Caco-2 (cell line): ENCODE measurements around the gene BLMH. TPM values are rescaled to one million over a fixed set of nuclear protein-coding genes. Genes with fewer than 3 reads are reported as not detected.

Experiments used
- BruUV-seq: library from RNA; stranded (reverse); fragments of 400-500 nt; replicated peaks from 2 replicates; lab custom pipeline; 2021; lab: Mats Ljungman, UMichigan
- CTCF ChIA-PET: fragments of 300-600 bp; sonication (Branson Sonifier 250); formaldehyde crosslinking; loops from one replicate; lab custom pipeline; 2022; ENCODE audit warnings: antibody characterized with exemption; lab: Charles Lee
- POLR2A ChIA-PET: fragments of 300-600 bp; sonication (Branson Sonifier 250); formaldehyde crosslinking; loops from one replicate; lab custom pipeline; 2022; ENCODE audit warnings: antibody characterized with exemption; lab: Charles Lee
- DNase-seq, 2 experiments: peaks; one replicate each; pipeline versions ENCODE4 v3.0.0 to v3.0.0-alpha.2; 2020 to 2022
- H3K27me3 ChIP-seq: replicated peaks from 2 replicates; pipeline ENCODE4 v1.6.0; 2011; ENCODE audit warnings: low read length; ENCODE audit not compliant: control insufficient read depth, insufficient read depth
- H3K36me3 ChIP-seq: 2 replicates; pipeline ENCODE4 v1.5.1; 2011; ENCODE audit warnings: low read length; ENCODE audit not compliant: control insufficient read depth, insufficient read depth
- H3K4me1 ChIP-seq: fragments of 250-450 bp; sonication (Bioruptor Pico); 2 replicates; pipeline ENCODE4 v1.5.1; 2020; ENCODE audit warnings: mild to moderate bottlenecking
- H3K4me3 ChIP-seq: 2 replicates; pipeline ENCODE4 v1.5.1; 2011; ENCODE audit warnings: low read depth, mild to moderate bottlenecking, control low read depth, low read length
- H3K9me3 ChIP-seq: fragments of 250-450 bp; sonication (Bioruptor Pico); 2 replicates; pipeline ENCODE4 v1.5.1; 2020; ENCODE audit warnings: mild to moderate bottlenecking, moderate library complexity
- H3K27ac Mint-ChIP-seq: one replicate; pipeline ENCODE4 v1.8.0; 2022; ENCODE audit warnings: mixed read lengths; ENCODE audit not compliant: unreplicated experiment
- H3K27me3 Mint-ChIP-seq: one replicate; pipeline ENCODE4 v1.8.0; 2022; ENCODE audit warnings: mixed read lengths; ENCODE audit not compliant: insufficient read depth, unreplicated experiment
- H3K36me3 Mint-ChIP-seq: one replicate; pipeline ENCODE4 v1.8.0; 2022; ENCODE audit warnings: mild to moderate bottlenecking, mixed read lengths; ENCODE audit not compliant: insufficient read depth, unreplicated experiment
- H3K4me1 Mint-ChIP-seq: one replicate; pipeline ENCODE4 v1.8.0; 2022; ENCODE audit warnings: low read depth, mixed read lengths; ENCODE audit not compliant: unreplicated experiment
- H3K4me3 Mint-ChIP-seq: one replicate; pipeline ENCODE4 v1.8.0; 2022; ENCODE audit warnings: mild to moderate bottlenecking, moderate library complexity, mixed read lengths; ENCODE audit not compliant: unreplicated experiment
- H3K9me3 Mint-ChIP-seq: one replicate; pipeline ENCODE4 v1.8.0; 2022; ENCODE audit warnings: mixed read lengths; ENCODE audit not compliant: unreplicated experiment
- CTCF ChIP-seq, 2 experiments: fragments of 200-600 bp in 1 of 2; IDR thresholded peaks; 1 replicate in 1 of 2; 2 replicates in 1 of 2; pipeline versions ENCODE4 v1.5.1 to v1.8.0; 2011 to 2022; ENCODE audit warnings: antibody characterized with exemption in 1 of 2, control low read depth in 1 of 2, inconsistent platforms in 1 of 2, low read depth in 1 of 2, low read length in 1 of 2, mild to moderate bottlenecking in 1 of 2, moderate library complexity in 1 of 2; ENCODE audit not compliant: insufficient read depth in 1 of 2, severe bottlenecking in 1 of 2, unreplicated experiment in 1 of 2
- intact Hi-C: fragments of 100-400 bp; cut with micrococcal nuclease; formaldehyde crosslinking; loops from one replicate; pipeline ENCODE4 v1.10.0; 2022; ENCODE audit not compliant: unreplicated experiment
- total RNA-seq: library from RNA; stranded (reverse); gene quantifications from 2 replicates; pipeline ENCODE4 v1.2.3, GENCODE V29; 2022

Gene BLMH
- total RNA-seq, 1 experiment from 2014 or later: 56.1 TPM

- Mint-ChIP-seq H3K27me3 (no peaks in the 10 kb centered on the region), H3K4me1 (no peaks in the 10 kb centered on the region), H3K36me3 (peaks cover 12% of the 10 kb centered on the region), H3K27ac (peak overlapping the region; percentile 69), H3K9me3 (no peaks in the 10 kb centered on the region), H3K4me3 (peak overlapping the region; percentile 76)
- CTCF ChIA-PET: interaction anchor here (0.6 to 2.1 kb wide), 3 partner anchors 46 to 484 kb away, joined by 4 to 17 read pairs (median 5); no protein-coding TSS in a partner anchor
- no peak for TF ChIP-seq CTCF (IDR thresholded peaks at IDR 0.05; ENCODE audit: insufficient read depth in 1 of 2, low read depth in 1 of 2, low read length in 1 of 2, severe bottlenecking in 1 of 2, unreplicated experiment in 1 of 2)
- DNase-seq: peak; percentile 60 to 64
- H3K36me3 ChIP-seq: no peaks in the 10 kb centered on the region; the same call in 1 of the 2 replicates
- BruUV-seq: TSS peak; percentile 49
- no peaks in the 10 kb centered on the region for H3K27me3 ChIP-seq
- no peaks in the 10 kb centered on the region for H3K9me3 ChIP-seq
- intact Hi-C loops: loop anchor here (2.0 to 10.0 kb wide), 2 partner anchors 26 to 264 kb away; no protein-coding TSS in a partner anchor
- POLR2A ChIA-PET: interaction anchor here (0.6 to 1.3 kb wide), 5 partner anchors 30 to 361 kb away, joined by 3 to 5 read pairs (median 4); partner anchors contain the start of gene SSH2
- H3K4me1 ChIP-seq: peaks cover 11% of the 10 kb centered on the region
- H3K4me3 ChIP-seq: peak overlapping the region; percentile 80
Measured at GRCh38 chr17:30290696-30291542, 825 bp downstream of the BLMH start.

- no peaks in the 10 kb centered on the region; the same call in 1 of the 2 replicates for H3K36me3 ChIP-seq
- POLR2A ChIA-PET: no interaction called here
- no peak for TF ChIP-seq CTCF (IDR thresholded peaks at IDR 0.05; ENCODE audit: insufficient read depth in 1 of 2, low read depth in 1 of 2, low read length in 1 of 2, severe bottlenecking in 1 of 2, unreplicated experiment in 1 of 2)
- peaks cover 13% of the 10 kb centered on the region for H3K36me3 Mint-ChIP-seq
- no TSS peak for BruUV-seq
- no peaks in the 10 kb centered on the region for H3K27me3 ChIP-seq
- no peaks in the 10 kb centered on the region for H3K9me3 ChIP-seq
- H3K27me3 Mint-ChIP-seq: no peaks in the 10 kb centered on the region
- intact Hi-C loops: loop anchor here (2.0 to 10.0 kb wide), 2 partner anchors 25 to 265 kb away; no protein-coding TSS in a partner anchor
- peaks cover 11% of the 10 kb centered on the region for H3K4me1 ChIP-seq
- CTCF ChIA-PET: no interaction called here
- DNase-seq: no peak
- no peak overlapping the region for H3K27ac Mint-ChIP-seq
- no peaks in the 10 kb centered on the region for H3K9me3 Mint-ChIP-seq
- H3K4me1 Mint-ChIP-seq: no peaks in the 10 kb centered on the region
- no peak overlapping the region for H3K4me3 ChIP-seq
- H3K4me3 Mint-ChIP-seq: no peak overlapping the region
Measured at GRCh38 chr17:30290077-30290476, 1.7 kb downstream of the BLMH start.

GRCh38 chr17:30279156-30279555, 12.6 kb downstream of the BLMH start:
- Histone ChIP-seq H3K4me3 (no peak overlapping the region), H3K9me3 (no peaks in the 10 kb centered on the region), H3K36me3 (no peaks in the 10 kb centered on the region; the same call in 1 of the 2 replicates), H3K27me3 (no peaks in the 10 kb centered on the region), H3K4me1 (no peaks in the 10 kb centered on the region)
- intact Hi-C loops: loop anchor here (10.0 kb wide), 1 partner anchor 84 kb away; no protein-coding TSS in a partner anchor
- H3K9me3 Mint-ChIP-seq: no peaks in the 10 kb centered on the region
- H3K27ac Mint-ChIP-seq: no peak overlapping the region
- H3K36me3 Mint-ChIP-seq: peaks cover 31% of the 10 kb centered on the region
- H3K27me3 Mint-ChIP-seq: no peaks in the 10 kb centered on the region
- no peaks in the 10 kb centered on the region for H3K4me1 Mint-ChIP-seq
- DNase-seq: no peak
- CTCF ChIA-PET: interaction anchor here (0.6 to 1.6 kb wide), 4 partner anchors 57 to 1099 kb away, joined by 3 to 22 read pairs (median 3); partner anchors contain the start of gene MYO18A
- POLR2A ChIA-PET: interaction anchor here (0.6 kb wide), 1 partner anchor 175 kb away, joined by 3 read pairs; no protein-coding TSS in a partner anchor
- no peak overlapping the region for H3K4me3 Mint-ChIP-seq
- TF ChIP-seq CTCF (IDR thresholded peaks at IDR 0.05; ENCODE audit: insufficient read depth in 1 of 2, low read depth in 1 of 2, low read length in 1 of 2, severe bottlenecking in 1 of 2, unreplicated experiment in 1 of 2): no peak
- no TSS peak for BruUV-seq
